Mesothelial cell of epicardium (in vitro differentiated cells): ENCODE results near the gene MED27. TPM values are rescaled to one million over a fixed set of nuclear protein-coding genes. Genes with fewer than 3 reads are reported as not detected.
"Not testable (repeated sequence)": the region's sequence is repeated elsewhere in the genome, so short reads cannot be mapped to it uniquely, and the experiment has no call there.

Source experiments
- DNase-seq, 2 experiments: peaks; one replicate each; pipeline ENCODE4 v3.0.0; 2021; ENCODE audit warnings: low spot score in 2 of 2; ENCODE audit not compliant: unreplicated experiment in 2 of 2
- H3K27ac Mint-ChIP-seq: 2 replicates; pipeline ENCODE4 v1.8.0; 2021; ENCODE audit warnings: mixed read lengths
- H3K27me3 Mint-ChIP-seq: 2 replicates; pipeline ENCODE4 v1.8.0; 2021; ENCODE audit warnings: low read depth, mixed read lengths
- H3K36me3 Mint-ChIP-seq: 2 replicates; pipeline ENCODE4 v1.8.0; 2021; ENCODE audit warnings: mixed read lengths
- H3K4me1 Mint-ChIP-seq: 2 replicates; pipeline ENCODE4 v1.8.0; 2021; ENCODE audit warnings: mixed read lengths
- H3K4me3 Mint-ChIP-seq: 2 replicates; pipeline ENCODE4 v1.8.0; 2021; ENCODE audit warnings: mild to moderate bottlenecking, moderate library complexity, mixed read lengths
- H3K9me3 Mint-ChIP-seq: 2 replicates; pipeline ENCODE4 v1.8.0; 2021; ENCODE audit warnings: mixed read lengths
- CTCF ChIP-seq: fragments of 200-600 bp; sonication (generic); IDR thresholded peaks from one replicate; pipeline ENCODE4 v1.5.0; 2021; ENCODE audit warnings: antibody characterized with exemption; ENCODE audit not compliant: unreplicated experiment
- total RNA-seq: library from RNA; stranded (reverse); gene quantifications from 3 replicates; pipeline ENCODE4 v1.2.1, GENCODE V29; 2021

Gene MED27
- total RNA-seq, 1 donor from 2014 or later = 29.0 TPM

DNA sequence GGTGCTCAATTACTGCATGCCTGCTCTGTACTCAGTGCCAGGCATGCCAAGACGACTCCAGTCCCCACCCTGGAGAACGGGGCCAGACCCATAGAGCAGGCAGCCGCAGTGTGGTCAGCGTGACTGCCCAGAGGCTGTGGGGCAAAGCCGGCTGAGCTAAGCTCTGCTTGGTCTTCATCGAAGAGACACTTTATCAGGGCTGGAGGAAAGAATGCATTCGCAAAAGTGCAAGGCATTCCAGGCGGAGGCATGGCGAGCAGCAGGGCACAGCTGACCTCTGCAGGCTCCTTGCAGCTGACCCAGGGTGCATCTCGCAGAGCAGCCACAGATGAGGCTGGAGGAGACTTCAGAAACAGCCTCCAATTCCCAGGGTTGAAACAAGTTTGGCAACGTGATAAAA, 13.6 kb downstream of the MED27 start:
- Mint-ChIP-seq H3K36me3 (peaks cover 11% of the 10 kb centered on the region), H3K4me1 (no peaks in the 10 kb centered on the region), H3K4me3 (no peak overlapping the region), H3K9me3 (no peaks in the 10 kb centered on the region), H3K27ac (no peak overlapping the region), H3K27me3 (no peaks in the 10 kb centered on the region)
- no peak for TF ChIP-seq CTCF
- DNase-seq = no peak

DNA sequence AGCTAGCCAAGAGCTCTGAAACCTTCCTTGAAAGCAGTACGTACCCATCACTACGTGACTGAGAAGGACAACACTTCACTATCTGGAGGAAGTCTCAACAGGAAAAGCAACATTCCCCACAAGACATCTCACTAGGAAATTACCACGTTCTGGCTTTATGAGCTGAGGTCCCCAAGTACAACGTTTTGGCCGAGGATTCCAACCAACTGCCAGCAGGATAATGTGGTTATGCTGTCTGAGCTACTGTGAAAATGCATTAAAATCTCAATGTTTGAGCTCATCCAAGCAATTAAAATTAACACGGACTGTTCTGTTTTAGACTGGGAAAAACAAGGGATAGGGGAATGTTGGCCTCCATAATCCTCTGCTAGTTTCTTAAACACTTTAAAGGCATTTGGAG, 16.4 kb downstream of the MED27 start:
- H3K9me3 Mint-ChIP-seq = peaks cover 4% of the 10 kb centered on the region
- DNase-seq = no peak
- H3K4me1 Mint-ChIP-seq = peaks cover 2% of the 10 kb centered on the region
- H3K27me3 Mint-ChIP-seq = no peaks in the 10 kb centered on the region
- no peak for TF ChIP-seq CTCF
- peaks cover 14% of the 10 kb centered on the region for H3K36me3 Mint-ChIP-seq
- no peak overlapping the region for H3K4me3 Mint-ChIP-seq
- no peak overlapping the region for H3K27ac Mint-ChIP-seq

- Mint-ChIP-seq H3K27ac (no peak overlapping the region), H3K27me3 (no peaks in the 10 kb centered on the region), H3K4me1 (peaks cover 2% of the 10 kb centered on the region), H3K9me3 (peaks cover 4% of the 10 kb centered on the region), H3K4me3 (no peak overlapping the region), H3K36me3 (peaks cover 14% of the 10 kb centered on the region)
- TF ChIP-seq CTCF = no peak
- DNase-seq = no peak
These were observed 16.9 kb downstream of the MED27 start for GRCh38 chr9:132062806-132063205.

GRCh38 chr9:132061526-132061925, 18.1 kb downstream of the MED27 start:
- Mint-ChIP-seq H3K27me3 (no peaks in the 10 kb centered on the region), H3K9me3 (peaks cover 4% of the 10 kb centered on the region), H3K4me1 (peaks cover 2% of the 10 kb centered on the region), H3K27ac (no peak overlapping the region), H3K4me3 (no peak overlapping the region), H3K36me3 (peaks cover 12% of the 10 kb centered on the region)
- DNase-seq = no peak
- no peak for TF ChIP-seq CTCF

DNA sequence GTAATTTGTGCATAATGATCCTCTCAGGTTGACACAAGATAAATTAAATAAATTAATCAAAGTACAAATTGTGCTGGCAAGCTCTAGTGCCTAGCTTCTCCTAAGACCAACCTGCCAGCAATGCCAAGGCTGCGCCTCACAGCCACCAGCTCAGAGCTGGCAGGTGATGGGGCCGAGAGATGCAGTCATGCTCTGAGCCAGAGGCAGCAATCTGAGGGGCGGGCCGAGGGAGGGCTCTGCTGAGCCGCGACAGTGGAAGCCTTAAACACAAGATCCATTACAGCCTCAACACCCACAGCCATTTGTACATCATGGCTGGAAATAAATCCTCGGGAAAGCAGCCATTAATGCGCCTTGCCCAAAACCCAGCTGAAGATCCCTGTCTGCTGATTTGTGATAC, 20.3 kb downstream of the MED27 start:
- DNase-seq = no peak
- Mint-ChIP-seq H3K4me1 (peaks cover 2% of the 10 kb centered on the region), H3K9me3 (peaks cover 4% of the 10 kb centered on the region), H3K27me3 (no peaks in the 10 kb centered on the region), H3K36me3 (peaks cover 12% of the 10 kb centered on the region), H3K27ac (no peak overlapping the region), H3K4me3 (no peak overlapping the region)
- TF ChIP-seq CTCF = no peak

DNA sequence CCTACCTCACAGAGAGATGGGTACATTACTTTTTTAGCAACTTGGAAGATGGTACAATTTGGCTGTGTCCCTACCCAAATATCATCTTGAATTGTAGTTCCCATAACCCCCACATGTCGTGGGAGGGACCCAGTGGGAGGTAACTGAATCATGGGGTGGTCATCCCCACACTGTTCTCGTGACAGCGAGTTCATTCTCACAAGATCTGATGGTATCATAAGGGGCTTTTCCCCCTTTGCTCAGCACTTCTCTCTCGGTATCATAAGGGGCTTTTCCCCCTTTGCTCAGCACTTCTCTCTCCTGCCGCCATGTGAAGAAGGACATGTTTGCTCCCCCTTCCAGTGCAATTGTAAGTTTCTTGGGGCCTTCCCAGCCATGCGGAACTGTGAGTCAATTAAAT, 21.4 kb downstream of the MED27 start:
- H3K4me1 Mint-ChIP-seq, H3K9me3 Mint-ChIP-seq, H3K27me3 Mint-ChIP-seq, H3K27ac Mint-ChIP-seq, H3K4me3 Mint-ChIP-seq, DNase-seq: not testable (repeated sequence)
- H3K36me3 Mint-ChIP-seq = peaks cover 12% of the 10 kb centered on the region
